ENCODE data around the gene TSPEAR. TPM values are rescaled to one million over a fixed set of nuclear protein-coding genes. Genes with fewer than 3 reads are reported as not detected.

TSPEAR gene
- total RNA-seq, 2 donors from 2014 or later: not detected

DNA sequence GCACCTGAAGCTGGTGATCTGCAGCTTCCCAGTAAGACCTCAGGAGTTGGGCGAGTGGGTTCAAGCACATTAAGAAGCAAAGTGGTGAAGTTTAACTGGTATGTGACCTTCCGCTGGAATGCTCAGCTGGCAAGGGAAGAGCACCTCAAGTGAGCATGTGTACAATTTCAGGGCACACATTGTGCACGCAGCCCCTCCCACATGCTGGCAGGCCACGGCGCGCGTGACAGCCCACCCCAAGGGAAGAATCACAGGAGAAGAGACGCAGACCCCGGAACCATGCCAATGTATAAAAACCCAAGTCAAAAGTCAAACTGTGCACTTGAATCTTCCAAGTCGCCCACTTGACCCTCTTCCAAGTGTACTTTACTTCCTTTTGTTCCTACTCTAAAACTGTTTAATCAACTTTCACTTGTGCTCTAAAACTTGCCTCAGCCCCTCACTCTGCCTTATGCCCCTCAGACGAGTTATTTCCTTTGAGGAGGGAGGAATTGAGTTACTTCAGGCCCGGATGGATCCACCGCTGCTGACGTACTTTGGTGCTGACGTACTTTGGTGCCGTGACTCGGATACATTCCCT, 236.0 kb downstream of the TSPEAR start:
- Histone ChIP-seq H3K36me3 (no peaks in the 10 kb centered on the region), H3K27ac (no peak overlapping the region), H3K4me1 (no peaks in the 10 kb centered on the region), H3K4me3 (no peak overlapping the region), H3K27me3 (no peaks in the 10 kb centered on the region), H3K9me3 (no peaks in the 10 kb centered on the region)
- DNase-seq (ENCODE audit: low spot score): no peak
- TF ChIP-seq, protein P1, sequence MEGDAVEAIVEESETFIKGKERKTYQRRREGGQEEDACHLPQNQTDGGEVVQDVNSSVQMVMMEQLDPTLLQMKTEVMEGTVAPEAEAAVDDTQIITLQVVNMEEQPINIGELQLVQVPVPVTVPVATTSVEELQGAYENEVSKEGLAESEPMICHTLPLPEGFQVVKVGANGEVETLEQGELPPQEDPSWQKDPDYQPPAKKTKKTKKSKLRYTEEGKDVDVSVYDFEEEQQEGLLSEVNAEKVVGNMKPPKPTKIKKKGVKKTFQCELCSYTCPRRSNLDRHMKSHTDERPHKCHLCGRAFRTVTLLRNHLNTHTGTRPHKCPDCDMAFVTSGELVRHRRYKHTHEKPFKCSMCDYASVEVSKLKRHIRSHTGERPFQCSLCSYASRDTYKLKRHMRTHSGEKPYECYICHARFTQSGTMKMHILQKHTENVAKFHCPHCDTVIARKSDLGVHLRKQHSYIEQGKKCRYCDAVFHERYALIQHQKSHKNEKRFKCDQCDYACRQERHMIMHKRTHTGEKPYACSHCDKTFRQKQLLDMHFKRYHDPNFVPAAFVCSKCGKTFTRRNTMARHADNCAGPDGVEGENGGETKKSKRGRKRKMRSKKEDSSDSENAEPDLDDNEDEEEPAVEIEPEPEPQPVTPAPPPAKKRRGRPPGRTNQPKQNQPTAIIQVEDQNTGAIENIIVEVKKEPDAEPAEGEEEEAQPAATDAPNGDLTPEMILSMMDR (IDR thresholded peaks at IDR 0.05): no peak

DNA sequence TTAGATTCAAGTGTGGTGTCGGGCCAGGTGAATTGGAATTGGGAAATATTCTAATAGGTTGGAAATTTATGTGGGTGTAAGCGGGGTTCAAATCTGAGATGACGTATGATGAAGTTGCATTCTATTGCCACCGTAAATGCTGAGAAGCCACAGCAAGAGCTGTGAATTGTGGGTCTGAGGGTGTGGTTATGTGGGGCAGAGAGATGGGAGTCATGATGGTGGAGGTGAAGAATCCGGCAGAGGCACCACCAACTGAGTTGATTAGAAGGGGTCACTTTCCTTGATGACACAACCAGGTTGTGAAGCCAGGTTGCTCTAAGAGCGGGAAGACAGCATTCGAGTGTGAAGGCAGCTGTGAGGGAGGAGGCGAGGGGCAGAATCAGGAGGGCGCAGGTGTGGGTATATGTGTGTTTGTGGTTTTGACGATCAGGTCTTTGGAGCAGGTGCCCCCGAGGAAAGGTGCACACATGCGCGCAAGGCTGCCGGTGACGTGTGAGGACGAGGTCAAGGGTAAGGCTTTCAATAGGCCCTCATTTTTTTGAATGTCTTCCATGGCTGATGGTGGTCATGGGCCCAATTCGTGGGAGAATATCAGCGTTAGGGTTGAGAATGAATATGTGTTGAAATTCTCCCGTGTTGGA, 237.3 kb downstream of the TSPEAR start:
- Histone ChIP-seq H3K27ac (no peak overlapping the region), H3K9me3 (no peaks in the 10 kb centered on the region), H3K4me1 (no peaks in the 10 kb centered on the region), H3K4me3 (no peak overlapping the region), H3K27me3 (no peaks in the 10 kb centered on the region), H3K36me3 (no peaks in the 10 kb centered on the region)
- TF ChIP-seq, protein P1 (IDR thresholded peaks at IDR 0.05): no peak
- no peak for DNase-seq (ENCODE audit: low spot score)

DNA sequence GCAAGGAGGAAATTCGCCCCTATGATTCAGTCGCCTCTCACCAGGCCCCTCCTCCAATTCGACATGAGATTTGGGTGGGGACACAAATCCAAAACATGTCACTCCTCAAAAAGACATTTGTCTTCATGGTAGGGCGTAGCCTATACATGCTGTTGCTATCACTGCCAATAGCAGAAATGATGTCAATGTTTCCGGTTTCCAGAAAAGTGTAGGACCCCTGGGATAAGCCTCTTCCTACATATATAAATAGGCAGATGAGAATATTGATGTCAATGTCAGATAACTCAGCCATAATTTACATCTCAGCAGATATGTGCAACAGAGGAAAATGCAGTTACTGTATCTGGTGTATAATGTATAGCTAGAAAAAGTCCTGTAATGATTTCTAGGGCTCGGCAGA, 239.4 kb downstream of the TSPEAR start:
- TF ChIP-seq, protein P1 (IDR thresholded peaks at IDR 0.05): no peak
- H3K27ac ChIP-seq: no peak overlapping the region
- no peak overlapping the region for H3K4me3 ChIP-seq
- DNase-seq (ENCODE audit: low spot score): no peak
- no peaks in the 10 kb centered on the region for H3K9me3 ChIP-seq
- H3K4me1 ChIP-seq: no peaks in the 10 kb centered on the region
- no peaks in the 10 kb centered on the region for H3K36me3 ChIP-seq
- no peaks in the 10 kb centered on the region for H3K27me3 ChIP-seq

DNA sequence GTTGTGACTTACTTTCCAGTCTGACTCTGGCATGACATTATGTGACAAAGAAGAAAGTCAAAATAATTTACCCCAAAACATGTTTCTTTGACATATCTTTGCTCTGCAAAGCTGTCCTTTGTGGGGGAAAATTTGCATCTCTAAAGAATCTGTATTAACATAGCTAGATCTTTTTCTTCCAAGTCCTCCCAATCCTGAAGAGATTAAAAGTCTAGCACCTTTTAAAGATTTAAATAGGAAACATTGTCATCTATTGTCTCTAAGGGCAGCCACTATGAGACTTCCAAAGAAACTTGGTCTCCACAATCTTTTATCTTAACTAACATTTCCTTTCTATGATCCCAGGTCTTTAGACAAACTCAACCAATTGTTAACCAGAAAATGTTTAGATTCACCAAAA, 240.0 kb downstream of the TSPEAR start:
- TF ChIP-seq, protein P1 (IDR thresholded peaks at IDR 0.05): no peak

DNA sequence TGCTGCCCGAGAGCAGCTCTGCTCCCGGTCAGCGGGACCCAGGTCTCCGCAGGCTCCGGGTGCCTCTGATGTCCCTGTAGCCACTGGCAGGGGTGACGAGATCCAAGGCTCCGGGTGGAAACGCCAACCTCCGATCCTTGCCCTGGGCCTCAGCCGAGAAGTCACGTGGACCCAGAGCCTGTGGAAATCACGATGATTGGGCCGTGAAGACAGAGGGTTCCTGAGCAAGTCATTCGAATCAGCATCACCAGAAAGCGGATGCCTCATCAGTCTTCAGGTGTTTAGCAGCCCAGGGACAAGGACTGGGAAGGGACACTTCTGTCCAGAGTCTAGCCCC, 243.5 kb downstream of the TSPEAR start:
- Histone ChIP-seq H3K27me3 (no peaks in the 10 kb centered on the region), H3K36me3 (no peaks in the 10 kb centered on the region), H3K9me3 (no peaks in the 10 kb centered on the region), H3K4me3 (no peak overlapping the region), H3K4me1 (no peaks in the 10 kb centered on the region), H3K27ac (no peak overlapping the region)
- DNase-seq (ENCODE audit: low spot score): no peak
- TF ChIP-seq, protein P1 (IDR thresholded peaks at IDR 0.05): no peak

More for the DNA sequence above, 240.0 kb downstream of the TSPEAR start:
- no peaks in the 10 kb centered on the region for H3K4me1 ChIP-seq
- no peaks in the 10 kb centered on the region for H3K36me3 ChIP-seq
- no peaks in the 10 kb centered on the region for H3K9me3 ChIP-seq
- no peaks in the 10 kb centered on the region for H3K27me3 ChIP-seq
- no peak for DNase-seq (ENCODE audit: low spot score)
- H3K4me3 ChIP-seq: no peak overlapping the region
- H3K27ac ChIP-seq: no peak overlapping the region

Data from right atrium auricular region (tissue), 2 donors.